Left ventricle myocardium inferior (tissue), 1 donor: Measurements from ENCODE around the gene SASH1. TPM values are rescaled to one million over a fixed set of nuclear protein-coding genes. Genes with fewer than 3 reads are reported as not detected.
A peak's percentile ranks its signal among the peaks of the same experiment; 100 is the strongest.

ENCODE experiments used
- DNase-seq: peaks from one replicate; pipeline ENCODE4 v3.0.0-alpha.2; 2020
- H3K27ac ChIP-seq: fragments of 200-600 bp; replicated peaks from 2 replicates; pipeline ENCODE4 v1.8.0; 2021
- H3K27me3 ChIP-seq: fragments of 200-600 bp; 2 replicates; pipeline ENCODE4 v1.8.0; 2021; ENCODE audit warnings: low read depth
- H3K36me3 ChIP-seq: fragments of 200-600 bp; 2 replicates; pipeline ENCODE4 v1.8.0; 2021
- H3K4me1 ChIP-seq: fragments of 200-600 bp; 2 replicates; pipeline ENCODE4 v1.8.0; 2021
- H3K4me3 ChIP-seq: fragments of 200-600 bp; 2 replicates; pipeline ENCODE4 v1.8.0; 2021; ENCODE audit warnings: mild to moderate bottlenecking, moderate library complexity
- H3K9me3 ChIP-seq: fragments of 200-600 bp; replicated peaks from 2 replicates; pipeline ENCODE4 v1.8.0; 2021
- CTCF ChIP-seq: fragments of 200-600 bp; IDR thresholded peaks from 2 replicates; pipeline ENCODE4 v1.8.0; 2021; ENCODE audit warnings: antibody characterized with exemption, mild to moderate bottlenecking, borderline replicate concordance
- intact Hi-C: fragments of 100-400 bp; cut with micrococcal nuclease; formaldehyde crosslinking; loops from one replicate; pipeline ENCODE4 v1.11.0; 2022
- total RNA-seq: library from RNA; stranded (reverse); fragmentation: NEBNext Ultra II Directional; extraction: Animal tissue kit (Norgen Biotek cat#: 25700); gene quantifications from one replicate; pipeline ENCODE4 v1.2.1, GENCODE V29; 2021
- donor health status: DM: no; HTN: yes; CAD: no; lungs with severe emphysema.

Gene SASH1
- total RNA-seq, 1 donor from 2014 or later: 22.5 TPM

DNA sequence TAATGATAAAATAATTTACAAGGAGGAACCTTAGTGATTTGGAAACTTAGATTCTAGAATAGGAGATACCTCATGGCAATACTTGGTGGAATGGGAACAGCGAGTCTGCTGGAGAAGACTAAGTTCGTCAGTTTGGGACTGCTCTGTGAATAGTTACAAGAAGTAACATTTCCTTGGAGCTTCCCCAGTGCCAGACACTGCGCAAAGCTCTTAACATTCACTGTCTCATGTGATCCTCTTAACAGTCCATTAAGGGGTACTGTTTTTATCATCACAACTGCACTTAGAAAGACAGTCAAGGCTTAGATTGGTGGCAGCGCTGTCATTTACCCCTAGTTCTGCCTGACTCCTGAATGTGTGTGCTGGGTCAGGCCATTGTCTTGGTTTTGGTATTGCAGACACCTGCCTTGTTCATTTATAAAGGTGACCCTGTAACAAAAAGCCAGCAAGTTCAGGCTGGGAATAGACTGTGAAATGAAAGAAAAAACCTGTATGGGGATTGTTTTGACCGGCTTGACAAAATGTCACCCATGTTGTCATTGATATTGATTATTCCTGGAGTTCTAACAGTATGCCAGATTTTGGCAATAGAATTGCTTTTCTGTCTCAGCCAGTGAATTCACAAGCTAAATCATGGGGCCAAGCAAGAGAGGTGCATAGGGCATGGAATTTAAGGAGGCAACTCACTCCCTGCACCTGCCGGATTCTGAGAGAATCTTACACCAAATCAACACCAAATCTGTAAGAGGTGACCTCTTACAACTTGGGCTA, 118.4 kb downstream of the SASH1 start:
- TF ChIP-seq CTCF: no peak
- H3K36me3 ChIP-seq: peaks cover 6% of the 10 kb centered on the region
- no peak overlapping the region for H3K4me3 ChIP-seq
- intact Hi-C loops: loop anchor here (10.0 kb wide), 1 partner anchor 116 kb away; the partner anchor contains the start of gene SASH1
- H3K27me3 ChIP-seq: no peaks in the 10 kb centered on the region
- peaks cover 55% of the 10 kb centered on the region for H3K4me1 ChIP-seq
- peak overlapping the region; percentile 49 for H3K27ac ChIP-seq
- DNase-seq: no peak
- no peaks in the 10 kb centered on the region for H3K9me3 ChIP-seq

DNA sequence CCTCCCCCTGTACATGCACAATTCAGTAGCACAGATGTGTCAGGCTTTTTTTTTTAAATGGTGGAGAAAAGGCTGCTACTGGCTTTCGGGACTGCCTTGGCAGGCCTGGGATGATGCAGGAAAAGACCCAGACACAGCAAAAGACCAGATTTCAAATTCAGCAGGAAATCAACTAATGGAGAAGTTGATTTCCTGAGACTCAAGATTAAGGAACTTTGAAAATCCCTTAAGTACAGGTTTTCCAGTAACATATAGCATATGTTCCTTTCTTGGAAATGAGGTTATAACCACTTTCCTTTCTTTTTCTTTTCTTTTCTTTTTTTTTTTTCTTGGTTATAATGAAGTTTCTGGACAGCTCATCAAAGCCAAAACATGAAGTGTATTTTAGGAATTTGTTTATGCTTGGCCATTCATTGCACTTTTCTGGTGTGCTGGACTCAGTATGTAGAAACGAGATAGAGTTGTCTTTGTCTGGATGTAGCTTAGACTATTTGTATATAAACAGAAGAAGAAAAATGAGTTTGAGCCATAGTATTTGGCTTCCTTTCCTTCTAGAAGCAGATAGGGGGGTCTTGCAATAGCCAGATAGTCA, 119.4 kb downstream of the SASH1 start:
- no peak for TF ChIP-seq CTCF
- no peak for DNase-seq
- intact Hi-C loops: loop anchor here (10.0 kb wide), 1 partner anchor 117 kb away; the partner anchor contains the start of gene SASH1
- Histone ChIP-seq H3K36me3 (peaks cover 6% of the 10 kb centered on the region), H3K9me3 (no peaks in the 10 kb centered on the region), H3K27me3 (no peaks in the 10 kb centered on the region), H3K27ac (peak overlapping the region; percentile 49), H3K4me3 (no peak overlapping the region), H3K4me1 (peaks cover 61% of the 10 kb centered on the region)

DNA sequence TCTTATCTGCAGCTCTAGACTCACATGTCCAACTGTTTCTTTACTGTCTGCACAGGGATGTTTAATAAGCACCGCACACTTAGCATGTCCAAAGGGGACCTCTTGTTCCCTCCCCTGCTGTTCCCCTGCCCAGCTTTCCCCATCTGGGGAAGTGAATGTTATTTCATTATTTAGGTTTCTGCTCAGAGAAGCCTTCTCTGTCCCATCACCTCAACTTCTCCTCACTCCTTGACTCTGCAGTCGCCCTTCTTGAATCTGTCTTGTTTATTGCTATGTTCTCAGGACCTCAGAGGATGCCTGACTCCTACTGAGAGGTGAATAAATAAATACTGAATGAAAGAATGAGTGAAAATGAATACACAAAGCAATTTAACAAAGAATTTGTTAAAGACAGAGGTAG, 121.0 kb downstream of the SASH1 start:
- no peak for DNase-seq
- no peak for TF ChIP-seq CTCF
- peaks cover 65% of the 10 kb centered on the region for H3K4me1 ChIP-seq
- H3K27ac ChIP-seq: peak overlapping the region; percentile 53
- H3K4me3 ChIP-seq: no peak overlapping the region
- no peaks in the 10 kb centered on the region for H3K9me3 ChIP-seq
- no peaks in the 10 kb centered on the region for H3K27me3 ChIP-seq
- peaks cover 6% of the 10 kb centered on the region for H3K36me3 ChIP-seq
- intact Hi-C loops: loop anchor here (2.0 to 10.0 kb wide), 2 partner anchors 119 to 287 kb away; partner anchors contain the start of gene SASH1

GRCh38 chr6:148464319-148465010, 121.8 kb downstream of the SASH1 start:
- peak; percentile 96 for TF ChIP-seq CTCF
- intact Hi-C loops: loop anchor here (2.0 to 10.0 kb wide), 2 partner anchors 120 to 288 kb away; partner anchors contain the start of gene SASH1
- H3K4me3 ChIP-seq: no peak overlapping the region
- peak overlapping the region; percentile 53 for H3K27ac ChIP-seq
- no peaks in the 10 kb centered on the region for H3K9me3 ChIP-seq
- peak; percentile 62 for DNase-seq
- H3K36me3 ChIP-seq: peaks cover under 1% of the 10 kb centered on the region
- H3K4me1 ChIP-seq: peaks cover 65% of the 10 kb centered on the region
- no peaks in the 10 kb centered on the region for H3K27me3 ChIP-seq

GRCh38 chr6:148465011-148465335, 122.3 kb downstream of the SASH1 start:
- H3K27ac ChIP-seq: peak overlapping the region; percentile 41
- no peaks in the 10 kb centered on the region for H3K9me3 ChIP-seq
- no peaks in the 10 kb centered on the region for H3K27me3 ChIP-seq
- peak; percentile 18 for TF ChIP-seq CTCF
- H3K4me3 ChIP-seq: no peak overlapping the region
- no peak for DNase-seq
- peaks cover 65% of the 10 kb centered on the region for H3K4me1 ChIP-seq
- intact Hi-C loops: loop anchor here (2.0 to 10.0 kb wide), 2 partner anchors 120 to 288 kb away; partner anchors contain the start of gene SASH1
- H3K36me3 ChIP-seq: no peaks in the 10 kb centered on the region
